Epidermal melanocyte (primary cell): ENCODE data around the gene SPINK8.
A peak's percentile ranks its signal among the peaks of the same experiment; 100 is the strongest.
"Not testable (repeated sequence)": the region's sequence is repeated elsewhere in the genome, so short reads cannot be mapped to it uniquely, and the experiment has no call there.

Source experiments
- DNase-seq: peaks from one replicate; pipeline ENCODE4 v3.0.0; 2011; ENCODE audit warnings: low spot score; ENCODE audit not compliant: insufficient read length

SPINK8 gene

GRCh38 chr3:48280881-48281280 is 52.6 kb downstream of the SPINK8 start:
- DNase-seq: no peak

DNA sequence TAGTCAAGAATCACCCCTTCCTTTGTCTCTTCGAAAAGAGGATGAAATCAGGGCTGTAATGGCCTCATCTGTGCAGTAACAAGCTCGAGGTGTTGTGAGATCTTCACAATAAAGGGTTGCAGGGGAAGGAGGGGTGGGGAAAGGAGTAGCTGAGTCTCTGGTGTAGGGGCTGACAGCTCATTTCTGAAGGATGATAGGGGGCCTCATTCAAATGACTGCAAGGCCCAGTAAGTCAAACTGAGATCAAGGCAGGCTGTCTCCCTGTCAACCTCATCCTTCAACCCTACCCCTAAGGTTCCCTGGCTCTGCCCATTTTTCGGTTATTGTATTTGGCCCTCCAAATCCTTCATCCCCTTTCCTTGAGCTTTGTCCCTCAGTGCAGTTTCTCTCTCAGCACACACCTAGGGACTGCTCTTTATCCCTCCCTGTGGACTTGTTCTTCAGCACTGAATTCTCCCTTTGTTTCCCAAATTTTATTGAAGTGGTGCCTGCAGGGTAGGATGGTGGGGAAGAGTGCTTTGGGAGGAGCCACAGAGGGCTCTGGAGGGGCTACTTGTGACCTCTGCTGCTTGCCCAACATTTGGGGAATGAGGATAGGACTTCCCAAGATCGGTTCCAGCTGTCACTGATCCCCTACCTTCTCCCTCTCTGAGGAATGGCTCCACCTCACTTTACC is 54.4 kb downstream of the SPINK8 start:
- no peak for DNase-seq

DNA sequence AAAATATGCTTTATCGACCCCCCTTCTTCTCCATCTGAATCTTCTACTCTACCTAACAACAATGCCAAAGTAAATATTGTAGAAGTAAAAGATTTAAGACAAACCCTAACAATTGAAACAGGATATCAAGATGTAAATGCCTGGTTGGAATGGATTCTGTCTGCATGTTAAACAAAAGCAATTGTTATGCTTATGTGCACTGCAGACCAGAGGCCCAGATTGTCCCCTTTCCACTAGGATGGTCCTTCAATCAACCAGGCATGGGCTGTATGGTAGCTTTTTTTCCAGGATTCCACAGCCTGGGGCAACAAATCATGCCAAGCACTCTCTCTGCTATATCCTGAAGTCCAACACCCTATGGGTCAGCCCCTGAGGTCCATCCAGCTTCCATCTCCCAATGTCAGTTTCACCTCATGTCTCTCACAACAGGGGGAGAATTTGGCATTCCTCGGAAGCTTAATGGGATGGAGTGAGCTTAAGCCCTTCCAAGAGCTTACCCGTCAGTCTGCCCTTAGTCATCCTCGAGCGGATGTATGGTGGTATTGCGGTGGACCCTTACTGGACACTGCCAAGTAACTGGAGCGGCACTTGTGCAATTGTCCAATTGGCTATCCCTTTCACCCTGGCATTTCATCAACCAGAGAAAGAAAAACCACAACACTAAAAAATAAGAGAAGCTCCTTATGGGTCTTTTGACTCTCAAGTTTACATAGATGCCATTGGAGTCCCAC is 56.4 kb downstream of the SPINK8 start:
- DNase-seq: no peak

DNA sequence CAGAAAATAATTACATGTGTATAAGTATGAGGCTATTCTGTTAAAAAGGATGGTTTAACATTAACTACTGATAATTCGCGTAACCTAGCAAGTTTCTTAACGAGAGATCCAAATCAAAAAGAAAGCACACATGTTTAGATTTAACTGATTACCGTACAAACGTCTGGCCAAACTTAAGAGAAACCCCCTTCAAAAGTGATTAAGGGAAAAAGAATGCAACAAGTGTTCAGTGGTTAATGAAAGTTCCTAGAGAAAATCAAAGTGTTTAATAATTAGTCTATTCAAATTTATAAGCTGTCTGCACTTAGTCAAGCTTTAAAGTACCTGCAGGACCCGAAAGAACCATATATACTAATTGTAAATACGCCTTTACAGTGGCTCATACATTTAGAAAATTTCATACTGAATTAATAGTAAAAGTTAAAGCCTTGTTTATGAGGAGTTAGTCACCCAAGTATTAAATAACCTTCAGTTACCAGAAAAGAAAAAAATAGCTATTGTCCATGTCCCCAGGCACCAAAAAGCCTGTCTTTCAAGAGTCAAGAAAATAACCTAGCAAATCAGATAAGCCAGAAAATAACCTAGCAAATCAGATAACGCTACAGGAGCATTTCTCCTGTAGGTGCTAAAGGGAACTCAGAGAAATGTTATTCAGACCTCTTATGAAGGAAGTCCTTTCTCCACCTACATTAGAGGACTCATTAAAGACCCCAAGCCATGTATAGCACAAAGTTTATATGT is 58.0 kb downstream of the SPINK8 start:
- no peak for DNase-seq

DNA sequence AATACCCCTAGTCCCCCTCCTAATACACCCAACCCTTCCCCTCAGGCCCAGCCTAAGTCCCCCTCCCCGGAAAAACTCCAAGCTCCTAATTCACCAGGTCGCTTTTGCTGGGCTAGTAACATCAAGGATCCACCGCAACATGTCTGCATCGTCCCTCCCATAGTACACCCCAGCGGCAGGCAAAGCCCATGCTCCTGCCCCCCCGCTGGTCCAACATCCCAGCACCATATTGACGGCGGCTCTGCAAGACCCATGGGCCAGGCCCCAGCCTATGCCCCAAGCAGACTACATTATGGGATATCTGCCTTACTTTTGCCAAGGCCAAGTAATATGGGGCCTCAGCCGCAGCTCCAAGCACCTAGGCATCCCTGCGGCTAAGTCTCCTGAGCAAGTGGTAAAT is 59.0 kb downstream of the SPINK8 start:
- no peak for DNase-seq

GRCh38 chr3:48273594-48274211 is 59.8 kb downstream of the SPINK8 start:
- peak; percentile 78 for DNase-seq

GRCh38 chr3:48271763-48272498 is 61.5 kb downstream of the SPINK8 start:
- DNase-seq: no peak

GRCh38 chr3:48271223-48271622 is 62.2 kb downstream of the SPINK8 start:
- not testable (repeated sequence) for DNase-seq

- DNase-seq: no peak
Measured at GRCh38 chr3:48270306-48270705, 63.2 kb downstream of the SPINK8 start.

DNA sequence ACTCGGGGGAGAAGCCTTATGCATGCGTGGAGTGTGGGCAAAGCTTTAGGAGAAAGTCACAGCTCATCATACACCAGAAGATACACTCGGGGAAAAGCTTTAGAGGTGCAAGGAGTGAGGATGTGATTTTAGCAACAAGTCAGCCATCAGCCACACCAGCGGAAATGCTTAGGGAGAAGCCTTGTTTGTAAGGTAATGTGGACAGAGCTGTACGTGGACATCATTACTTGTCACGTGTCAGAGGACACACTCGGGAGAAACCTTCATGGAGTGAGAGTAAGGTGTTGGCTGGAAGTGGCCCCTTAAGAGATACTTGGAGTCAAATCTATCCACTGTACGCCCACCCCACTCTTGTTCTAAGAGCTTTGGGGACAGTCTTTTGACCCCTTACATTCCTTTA is 63.9 kb downstream of the SPINK8 start:
- DNase-seq: no peak

GRCh38 chr3:48268936-48269561 is 64.4 kb downstream of the SPINK8 start:
- no peak for DNase-seq

GRCh38 chr3:48268381-48268935 is 65.0 kb downstream of the SPINK8 start:
- DNase-seq: no peak

- no peak for DNase-seq
Measured at GRCh38 chr3:48267782-48268181, 65.7 kb downstream of the SPINK8 start.

DNA sequence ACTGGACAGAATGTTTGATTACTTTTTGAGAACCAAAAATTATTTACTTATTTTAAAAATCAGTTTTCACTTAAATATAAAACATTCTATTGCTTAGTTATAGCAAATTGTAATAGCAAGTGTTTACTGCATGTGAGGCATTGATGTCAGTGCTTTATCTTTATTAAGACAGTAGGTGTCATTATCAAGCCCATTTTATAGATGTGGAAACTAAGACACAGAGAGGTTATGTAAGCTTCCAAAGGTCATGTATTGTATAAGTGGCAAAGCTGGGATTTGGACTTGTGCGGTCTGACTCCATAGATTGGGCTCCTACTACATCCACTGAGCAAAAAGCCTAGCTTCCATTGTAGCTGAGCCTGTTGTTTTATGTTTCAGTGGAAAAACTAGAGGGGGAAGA is 74.9 kb downstream of the SPINK8 start:
- no peak for DNase-seq
